A549 (cell line): ENCODE data around the gene PYGB.

ENCODE experiments used
- CTCF ChIP-seq: fragments of >200 bp; sonication (Bioruptor Twin); formaldehyde crosslinking; IDR thresholded peaks from 3 replicates; pipeline ENCODE4 v1.5.1; 2016
- EP300 ChIP-seq, 2 experiments: fragments of >200 bp; sonication (Bioruptor Twin); formaldehyde crosslinking; IDR thresholded peaks; 2 replicates in 1 of 2; 3 replicates in 1 of 2; pipeline ENCODE4 v1.6.1; 2016 to 2017
- GATA3 ChIP-seq: IDR thresholded peaks from 2 replicates; pipeline ENCODE4 v1.6.1; 2012; ENCODE audit warnings: borderline replicate concordance
- PBX3 ChIP-seq: IDR thresholded peaks from 2 replicates; pipeline ENCODE4 v1.6.1; 2012
- POLR2A ChIP-seq: IDR thresholded peaks from 2 replicates; pipeline ENCODE4 v1.6.1; 2012; ENCODE audit warnings: mild to moderate bottlenecking, low read length
- POLR2AphosphoS2 ChIP-seq: conservative IDR thresholded peaks from 2 replicates; pipeline ENCODE4 v1.6.1; 2012; ENCODE audit warnings: low read length, improper control_type of control experiment, inconsistent platforms
- RAD21 ChIP-seq, 2 experiments: fragments of >200 bp in 1 of 2; sonication (Bioruptor Twin) in 1 of 2; formaldehyde crosslinking in 1 of 2; IDR thresholded peaks in 1 of 2; conservative IDR thresholded peaks in 1 of 2; 2 replicates in 1 of 2; 3 replicates in 1 of 2; pipeline ENCODE4 v1.6.1; 2012 to 2018; ENCODE audit warnings: inconsistent platforms in 1 of 2
- RARB ChIP-seq: fragments of 250-450 bp; sonication (Bioruptor Pico); IDR thresholded peaks from 2 replicates; pipeline ENCODE4 v1.8.0; 2021; ENCODE audit warnings: mild to moderate bottlenecking, moderate library complexity
- SMC3 ChIP-seq: fragments of >200 bp; sonication (Bioruptor Twin); formaldehyde crosslinking; IDR thresholded peaks from 3 replicates; pipeline ENCODE4 v1.6.1; 2018; ENCODE audit warnings: inconsistent platforms
- TF ChIP-seq, protein P1 (sequence below): fragments of 150-350 bp; IDR thresholded peaks from 2 replicates; pipeline ENCODE4 v1.6.1; 2014; ENCODE audit warnings: low read depth, mild to moderate bottlenecking, low read length
- TF ChIP-seq, protein P2 (sequence below): fragments of >200 bp; sonication (Bioruptor Twin); formaldehyde crosslinking; IDR thresholded peaks from 2 replicates; pipeline ENCODE4 v1.6.1; 2016
- TF ChIP-seq, protein P3 (sequence below): fragments of 200-600 bp; sonication (generic); IDR thresholded peaks from 2 replicates; pipeline ENCODE4 v1.6.1; 2016; ENCODE audit warnings: antibody characterized with exemption, mild to moderate bottlenecking, moderate library complexity

DNA sequence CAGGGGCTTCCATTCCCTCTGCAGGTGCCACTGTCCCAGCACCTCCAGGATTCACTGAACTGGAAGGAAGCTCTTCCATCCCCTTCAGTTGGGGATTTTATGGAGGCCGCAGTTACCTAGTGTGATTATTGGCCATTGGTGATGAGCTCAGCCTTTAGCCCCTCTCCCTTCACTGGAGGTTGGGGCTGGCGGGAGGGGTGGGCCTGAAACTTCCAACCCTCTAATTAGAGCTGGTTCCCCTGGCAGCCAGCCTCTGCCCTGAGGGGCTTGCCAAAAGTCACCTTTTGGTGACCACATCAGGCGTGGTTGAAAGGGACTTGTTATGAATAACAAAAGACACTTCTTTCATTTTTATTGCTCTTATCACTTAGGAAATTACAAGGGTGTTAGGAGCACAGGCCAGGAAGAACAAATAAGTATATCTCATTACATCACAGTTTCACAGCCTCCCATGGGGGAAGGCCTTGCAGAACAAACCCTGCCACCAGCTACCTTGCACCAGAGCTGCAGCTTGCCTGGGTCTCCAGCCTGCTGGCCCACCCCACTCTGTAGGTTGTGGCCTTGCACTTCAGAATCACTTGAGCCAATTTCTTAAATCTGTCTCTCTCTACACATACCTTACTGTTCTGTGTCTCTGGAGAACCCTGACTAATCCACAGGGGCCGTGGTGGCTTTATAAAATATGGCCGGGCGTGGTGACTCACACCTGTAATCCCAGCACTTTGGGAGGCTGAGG, 5.0 kb downstream of the PYGB start:
- TF ChIP-seq PBX3 (no peak), POLR2A (no peak), CTCF (no peak), EP300 (IDR thresholded peaks at IDR 0.05) (no peak), SMC3 (no peak), GATA3 (no peak), RAD21 (conservative IDR thresholded peaks at IDR 0.05 in 1 of 2, IDR thresholded peaks at IDR 0.05 in 1 of 2) (no peak), RARB (no peak), POLR2AphosphoS2 (no peak)
- TF ChIP-seq, protein P1, sequence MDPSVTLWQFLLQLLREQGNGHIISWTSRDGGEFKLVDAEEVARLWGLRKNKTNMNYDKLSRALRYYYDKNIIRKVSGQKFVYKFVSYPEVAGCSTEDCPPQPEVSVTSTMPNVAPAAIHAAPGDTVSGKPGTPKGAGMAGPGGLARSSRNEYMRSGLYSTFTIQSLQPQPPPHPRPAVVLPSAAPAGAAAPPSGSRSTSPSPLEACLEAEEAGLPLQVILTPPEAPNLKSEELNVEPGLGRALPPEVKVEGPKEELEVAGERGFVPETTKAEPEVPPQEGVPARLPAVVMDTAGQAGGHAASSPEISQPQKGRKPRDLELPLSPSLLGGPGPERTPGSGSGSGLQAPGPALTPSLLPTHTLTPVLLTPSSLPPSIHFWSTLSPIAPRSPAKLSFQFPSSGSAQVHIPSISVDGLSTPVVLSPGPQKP: no peak
- TF ChIP-seq, protein P2, sequence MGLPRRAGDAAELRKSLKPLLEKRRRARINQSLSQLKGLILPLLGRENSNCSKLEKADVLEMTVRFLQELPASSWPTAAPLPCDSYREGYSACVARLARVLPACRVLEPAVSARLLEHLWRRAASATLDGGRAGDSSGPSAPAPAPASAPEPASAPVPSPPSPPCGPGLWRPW: no peak
- TF ChIP-seq, protein P3, sequence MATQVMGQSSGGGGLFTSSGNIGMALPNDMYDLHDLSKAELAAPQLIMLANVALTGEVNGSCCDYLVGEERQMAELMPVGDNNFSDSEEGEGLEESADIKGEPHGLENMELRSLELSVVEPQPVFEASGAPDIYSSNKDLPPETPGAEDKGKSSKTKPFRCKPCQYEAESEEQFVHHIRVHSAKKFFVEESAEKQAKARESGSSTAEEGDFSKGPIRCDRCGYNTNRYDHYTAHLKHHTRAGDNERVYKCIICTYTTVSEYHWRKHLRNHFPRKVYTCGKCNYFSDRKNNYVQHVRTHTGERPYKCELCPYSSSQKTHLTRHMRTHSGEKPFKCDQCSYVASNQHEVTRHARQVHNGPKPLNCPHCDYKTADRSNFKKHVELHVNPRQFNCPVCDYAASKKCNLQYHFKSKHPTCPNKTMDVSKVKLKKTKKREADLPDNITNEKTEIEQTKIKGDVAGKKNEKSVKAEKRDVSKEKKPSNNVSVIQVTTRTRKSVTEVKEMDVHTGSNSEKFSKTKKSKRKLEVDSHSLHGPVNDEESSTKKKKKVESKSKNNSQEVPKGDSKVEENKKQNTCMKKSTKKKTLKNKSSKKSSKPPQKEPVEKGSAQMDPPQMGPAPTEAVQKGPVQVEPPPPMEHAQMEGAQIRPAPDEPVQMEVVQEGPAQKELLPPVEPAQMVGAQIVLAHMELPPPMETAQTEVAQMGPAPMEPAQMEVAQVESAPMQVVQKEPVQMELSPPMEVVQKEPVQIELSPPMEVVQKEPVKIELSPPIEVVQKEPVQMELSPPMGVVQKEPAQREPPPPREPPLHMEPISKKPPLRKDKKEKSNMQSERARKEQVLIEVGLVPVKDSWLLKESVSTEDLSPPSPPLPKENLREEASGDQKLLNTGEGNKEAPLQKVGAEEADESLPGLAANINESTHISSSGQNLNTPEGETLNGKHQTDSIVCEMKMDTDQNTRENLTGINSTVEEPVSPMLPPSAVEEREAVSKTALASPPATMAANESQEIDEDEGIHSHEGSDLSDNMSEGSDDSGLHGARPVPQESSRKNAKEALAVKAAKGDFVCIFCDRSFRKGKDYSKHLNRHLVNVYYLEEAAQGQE: no peak
